ENCODE measurements around the gene BHLHE41.

The BHLHE41 gene

GRCh38 chr12:26113181-26113654 is 11.6 kb downstream of the BHLHE41 start:
- no peak for DNase-seq

- no peak for DNase-seq
Observed at GRCh38 chr12:26112703-26113147, 12.1 kb downstream of the BHLHE41 start.

- no peak for DNase-seq
Observed at GRCh38 chr12:26112232-26112631, 12.6 kb downstream of the BHLHE41 start.

- no peak for DNase-seq
Observed at GRCh38 chr12:26109343-26109881, 15.4 kb downstream of the BHLHE41 start.

- DNase-seq = no peak
Observed at GRCh38 chr12:26108915-26109314, 15.9 kb downstream of the BHLHE41 start.

- DNase-seq = no peak
Observed at GRCh38 chr12:26106347-26106746, 18.5 kb downstream of the BHLHE41 start.

GRCh38 chr12:26102953-26103352 is 21.9 kb downstream of the BHLHE41 start:
- no peak for DNase-seq

- DNase-seq = no peak
Observed at GRCh38 chr12:26101763-26102162, 23.1 kb downstream of the BHLHE41 start.

GRCh38 chr12:26101350-26101734 is 23.5 kb downstream of the BHLHE41 start:
- no peak for DNase-seq

- DNase-seq = no peak
Observed at GRCh38 chr12:26100666-26101349, 24.0 kb downstream of the BHLHE41 start.

GRCh38 chr12:26097046-26097878 is 27.6 kb downstream of the BHLHE41 start:
- peak; percentile 80 for DNase-seq

- DNase-seq = no peak
Observed at GRCh38 chr12:26096036-26096435, 28.8 kb downstream of the BHLHE41 start.

- DNase-seq = no peak
Observed at GRCh38 chr12:26095186-26095585, 29.7 kb downstream of the BHLHE41 start.

GRCh38 chr12:26092346-26093105 is 32.3 kb downstream of the BHLHE41 start:
- no peak for DNase-seq

- DNase-seq = no peak
Observed at GRCh38 chr12:26091822-26092221, 33.0 kb downstream of the BHLHE41 start.

- DNase-seq = no peak
Observed at GRCh38 chr12:26090836-26091510, 33.9 kb downstream of the BHLHE41 start.

- DNase-seq = no peak
Observed at GRCh38 chr12:26088998-26089397, 35.8 kb downstream of the BHLHE41 start.

- DNase-seq = no peak
Observed at GRCh38 chr12:26086936-26087335, 37.9 kb downstream of the BHLHE41 start.

- no peak for DNase-seq
Observed at GRCh38 chr12:26080911-26081310, 43.9 kb downstream of the BHLHE41 start.

- no peak for DNase-seq
Observed at GRCh38 chr12:26077915-26078702, 46.7 kb downstream of the BHLHE41 start.
